K562 (cell line): ENCODE measurements around the gene ACBD3. TPM values are rescaled to one million over a fixed set of nuclear protein-coding genes. Genes with fewer than 3 reads are reported as not detected.

Experiments used
- DACH1 ChIP-seq: fragments of 450-650 bp; IDR thresholded peaks from 2 replicates; pipeline ENCODE4 v1.6.1; 2018; ENCODE audit not compliant: partially characterized antibody
- EGR1 ChIP-seq: fragments of 450-650 bp; conservative IDR thresholded peaks from 2 replicates; pipeline ENCODE4 v1.6.1; 2017; ENCODE audit warnings: mild to moderate bottlenecking
- HMG20B ChIP-seq: fragments of 250-450 bp; sonication (Bioruptor Pico); IDR thresholded peaks from 2 replicates; pipeline ENCODE4 v1.5.0; 2021; ENCODE audit warnings: mild to moderate bottlenecking
- RFX5 ChIP-seq: IDR thresholded peaks from 2 replicates; pipeline ENCODE4 v1.6.1; 2011; ENCODE audit warnings: low read depth, mild to moderate bottlenecking, improper control_type of control experiment, low read length
- RFX7 ChIP-seq: fragments of 250-450 bp; sonication (Bioruptor Pico); IDR thresholded peaks from 2 replicates; pipeline ENCODE4 v1.5.1; 2021; ENCODE audit warnings: mild to moderate bottlenecking
- ZC3H4 ChIP-seq: sonication (generic); formaldehyde crosslinking; IDR thresholded peaks from 2 replicates; pipeline ENCODE4 v1.9.0; 2021; ENCODE audit warnings: missing genetic modification reagents, borderline replicate concordance
- ZHX1 ChIP-seq: fragments of 150-350 bp; conservative IDR thresholded peaks from 2 replicates; pipeline ENCODE4 v1.6.1; 2014; ENCODE audit warnings: low read length
- ZNF431 ChIP-seq: sonication (generic); formaldehyde crosslinking; IDR thresholded peaks from 2 replicates; pipeline ENCODE4 v1.8.0; 2022; ENCODE audit warnings: mild to moderate bottlenecking, missing genetic modification reagents
- polyA plus RNA-seq, 8 experiments: library from polyadenylated mRNA; depleted of rRNA in 4 of 8; stranded (reverse) in 5 of 8; unstranded in 3 of 8; fragments of >200 nt; fragmentation: Nextera tagmentation in 2 of 8; fragmentation: Illumina TruSeq in 1 of 8; extraction: Ambion mirVana in 2 of 8; extraction: Trizol in 1 of 8; gene quantifications; 2 replicates each; pipeline versions ENCODE4 v1.2.1 to v1.2.3, GENCODE V29; 2011 to 2014; ENCODE audit warnings: inconsistent platforms in 1 of 8, missing spikeins in 1 of 8
- total RNA-seq, 7 experiments: library from RNA; depleted of rRNA in 6 of 7; stranded (reverse); fragments of >200 nt in 6 of 7; fragmentation: Illumina TruSeq in 2 of 7; extraction: Trizol in 2 of 7; gene quantifications; 2 replicates each; pipeline versions ENCODE4 v1.2.1 to v1.2.3, GENCODE V29; 2011 to 2021; ENCODE audit warnings: low replicate concordance in 1 of 7
- TF ChIP-seq, protein P1 (sequence below): fragments of 450-650 bp; IDR thresholded peaks from 2 replicates; pipeline ENCODE4 v1.7.1; 2018; ENCODE audit warnings: mild to moderate bottlenecking, low read depth; ENCODE audit not compliant: partially characterized antibody
- TF ChIP-seq, protein P2 (sequence below): sonication (generic); formaldehyde crosslinking; IDR thresholded peaks from 2 replicates; pipeline ENCODE4 v1.8.0; 2023; ENCODE audit warnings: missing genetic modification reagents, mild to moderate bottlenecking, borderline replicate concordance

Gene ACBD3
- total and polyA plus RNA-seq, 9 of the 15 experiments (the other 6 are each of a cell fraction or from before 2014, with no cell fraction given): 11.1 to 36.7 (median 26.9) TPM

GRCh38 chr1:226204198-226204597 is 17.7 kb upstream of the ACBD3 start (continued):
- TF ChIP-seq RFX7: no peak
- TF ChIP-seq RFX5: no peak
- no peak for TF ChIP-seq ZHX1
- TF ChIP-seq ZC3H4 (CRISPR knock-in tag): no peak
- TF ChIP-seq, protein P1, sequence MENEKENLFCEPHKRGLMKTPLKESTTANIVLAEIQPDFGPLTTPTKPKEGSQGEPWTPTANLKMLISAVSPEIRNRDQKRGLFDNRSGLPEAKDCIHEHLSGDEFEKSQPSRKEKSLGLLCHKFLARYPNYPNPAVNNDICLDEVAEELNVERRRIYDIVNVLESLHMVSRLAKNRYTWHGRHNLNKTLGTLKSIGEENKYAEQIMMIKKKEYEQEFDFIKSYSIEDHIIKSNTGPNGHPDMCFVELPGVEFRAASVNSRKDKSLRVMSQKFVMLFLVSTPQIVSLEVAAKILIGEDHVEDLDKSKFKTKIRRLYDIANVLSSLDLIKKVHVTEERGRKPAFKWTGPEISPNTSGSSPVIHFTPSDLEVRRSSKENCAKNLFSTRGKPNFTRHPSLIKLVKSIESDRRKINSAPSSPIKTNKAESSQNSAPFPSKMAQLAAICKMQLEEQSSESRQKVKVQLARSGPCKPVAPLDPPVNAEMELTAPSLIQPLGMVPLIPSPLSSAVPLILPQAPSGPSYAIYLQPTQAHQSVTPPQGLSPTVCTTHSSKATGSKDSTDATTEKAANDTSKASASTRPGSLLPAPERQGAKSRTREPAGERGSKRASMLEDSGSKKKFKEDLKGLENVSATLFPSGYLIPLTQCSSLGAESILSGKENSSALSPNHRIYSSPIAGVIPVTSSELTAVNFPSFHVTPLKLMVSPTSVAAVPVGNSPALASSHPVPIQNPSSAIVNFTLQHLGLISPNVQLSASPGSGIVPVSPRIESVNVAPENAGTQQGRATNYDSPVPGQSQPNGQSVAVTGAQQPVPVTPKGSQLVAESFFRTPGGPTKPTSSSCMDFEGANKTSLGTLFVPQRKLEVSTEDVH: no peak
- no peak for TF ChIP-seq HMG20B (CRISPR knock-in tag)
- no peak for TF ChIP-seq ZNF431 (CRISPR knock-in tag)
- no peak for TF ChIP-seq EGR1
- TF ChIP-seq, protein P2, sequence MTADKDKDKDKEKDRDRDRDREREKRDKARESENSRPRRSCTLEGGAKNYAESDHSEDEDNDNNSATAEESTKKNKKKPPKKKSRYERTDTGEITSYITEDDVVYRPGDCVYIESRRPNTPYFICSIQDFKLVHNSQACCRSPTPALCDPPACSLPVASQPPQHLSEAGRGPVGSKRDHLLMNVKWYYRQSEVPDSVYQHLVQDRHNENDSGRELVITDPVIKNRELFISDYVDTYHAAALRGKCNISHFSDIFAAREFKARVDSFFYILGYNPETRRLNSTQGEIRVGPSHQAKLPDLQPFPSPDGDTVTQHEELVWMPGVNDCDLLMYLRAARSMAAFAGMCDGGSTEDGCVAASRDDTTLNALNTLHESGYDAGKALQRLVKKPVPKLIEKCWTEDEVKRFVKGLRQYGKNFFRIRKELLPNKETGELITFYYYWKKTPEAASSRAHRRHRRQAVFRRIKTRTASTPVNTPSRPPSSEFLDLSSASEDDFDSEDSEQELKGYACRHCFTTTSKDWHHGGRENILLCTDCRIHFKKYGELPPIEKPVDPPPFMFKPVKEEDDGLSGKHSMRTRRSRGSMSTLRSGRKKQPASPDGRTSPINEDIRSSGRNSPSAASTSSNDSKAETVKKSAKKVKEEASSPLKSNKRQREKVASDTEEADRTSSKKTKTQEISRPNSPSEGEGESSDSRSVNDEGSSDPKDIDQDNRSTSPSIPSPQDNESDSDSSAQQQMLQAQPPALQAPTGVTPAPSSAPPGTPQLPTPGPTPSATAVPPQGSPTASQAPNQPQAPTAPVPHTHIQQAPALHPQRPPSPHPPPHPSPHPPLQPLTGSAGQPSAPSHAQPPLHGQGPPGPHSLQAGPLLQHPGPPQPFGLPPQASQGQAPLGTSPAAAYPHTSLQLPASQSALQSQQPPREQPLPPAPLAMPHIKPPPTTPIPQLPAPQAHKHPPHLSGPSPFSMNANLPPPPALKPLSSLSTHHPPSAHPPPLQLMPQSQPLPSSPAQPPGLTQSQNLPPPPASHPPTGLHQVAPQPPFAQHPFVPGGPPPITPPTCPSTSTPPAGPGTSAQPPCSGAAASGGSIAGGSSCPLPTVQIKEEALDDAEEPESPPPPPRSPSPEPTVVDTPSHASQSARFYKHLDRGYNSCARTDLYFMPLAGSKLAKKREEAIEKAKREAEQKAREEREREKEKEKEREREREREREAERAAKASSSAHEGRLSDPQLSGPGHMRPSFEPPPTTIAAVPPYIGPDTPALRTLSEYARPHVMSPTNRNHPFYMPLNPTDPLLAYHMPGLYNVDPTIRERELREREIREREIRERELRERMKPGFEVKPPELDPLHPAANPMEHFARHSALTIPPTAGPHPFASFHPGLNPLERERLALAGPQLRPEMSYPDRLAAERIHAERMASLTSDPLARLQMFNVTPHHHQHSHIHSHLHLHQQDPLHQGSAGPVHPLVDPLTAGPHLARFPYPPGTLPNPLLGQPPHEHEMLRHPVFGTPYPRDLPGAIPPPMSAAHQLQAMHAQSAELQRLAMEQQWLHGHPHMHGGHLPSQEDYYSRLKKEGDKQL (CRISPR knock-in tag): no peak
- no peak for TF ChIP-seq DACH1
